ENCODE results near the gene NOS1AP. TPM values are rescaled to one million over a fixed set of nuclear protein-coding genes. Genes with fewer than 3 reads are reported as not detected.
"Not testable (repeated sequence)": the region's sequence is repeated elsewhere in the genome, so short reads cannot be mapped to it uniquely, and the experiment has no call there.

The NOS1AP gene
- polyA plus RNA-seq, 4 donors = 0.89 to 2.1 (median 1.7) TPM

- DNase-seq (no peak), FAIRE-seq (no peak)
- no peaks in the 10 kb centered on the region for H3K9me3 ChIP-seq (ENCODE audit: control insufficient read depth in 2 of 2, insufficient read depth in 1 of 2, low read depth in 1 of 2, low read length in 1 of 2)
- no peak overlapping the region for H3K27ac ChIP-seq (ENCODE audit: low read depth in 1 of 3, low read length in 2 of 3)
- no peaks in the 10 kb centered on the region for H3K27me3 ChIP-seq (ENCODE audit: control insufficient read depth in 3 of 3, insufficient read depth in 3 of 3, low read length in 3 of 3)
- 67 to 73% (median 69%) methylated on average over 5 of the region's 5 CpGs for WGBS, 3 donors
- no peaks in the 10 kb centered on the region for H3K4me1 ChIP-seq (ENCODE audit: control insufficient read depth in 3 of 3, insufficient read depth in 2 of 3, low read depth in 1 of 3, low read length in 2 of 3)
- H3K36me3 ChIP-seq (ENCODE audit: control insufficient read depth in 3 of 3, insufficient read depth in 2 of 3, low read depth in 1 of 3, low read length in 3 of 3) = no peaks in the 10 kb centered on the region
- H3K4me3 ChIP-seq (ENCODE audit: low read depth in 1 of 3, low read length in 3 of 3) = no peak overlapping the region
Observed at GRCh38 chr1:162404550-162405160, 335.2 kb downstream of the NOS1AP start.

GRCh38 chr1:162405800-162406199, 336.3 kb downstream of the NOS1AP start:
- WGBS, 3 donors = 56 to 67% (median 62%) methylated on average over 5 of the region's 5 CpGs
- no peak overlapping the region for H3K27ac ChIP-seq (ENCODE audit: low read depth in 1 of 3, low read length in 2 of 3)
- FAIRE-seq = no peak

DNA sequence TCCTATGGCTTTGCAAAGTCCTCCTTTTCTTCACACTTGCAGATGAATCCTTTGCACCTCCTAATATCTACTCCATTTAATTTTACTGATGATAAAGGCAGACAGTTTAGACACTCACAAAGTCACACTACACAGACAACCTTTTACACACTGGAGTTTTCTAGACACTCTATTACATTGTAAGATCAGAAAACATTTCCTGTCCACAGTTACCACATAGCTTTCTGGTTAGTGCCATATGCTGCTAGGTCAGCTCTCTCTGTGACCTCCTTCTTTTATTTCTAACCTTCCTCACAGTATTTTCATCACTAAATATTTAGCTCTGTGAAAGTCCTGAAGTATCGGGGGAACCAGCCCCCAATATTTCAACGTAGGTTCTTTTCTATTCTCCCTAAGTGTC, 337.3 kb downstream of the NOS1AP start:
- Histone ChIP-seq H3K9me3 (ENCODE audit: control insufficient read depth in 2 of 2, insufficient read depth in 1 of 2, low read depth in 1 of 2, low read length in 1 of 2) (no peaks in the 10 kb centered on the region), H3K4me3 (ENCODE audit: low read depth in 1 of 3, low read length in 3 of 3) (no peak overlapping the region), H3K36me3 (ENCODE audit: control insufficient read depth in 3 of 3, insufficient read depth in 2 of 3, low read depth in 1 of 3, low read length in 3 of 3) (no peaks in the 10 kb centered on the region), H3K27ac (ENCODE audit: low read depth in 1 of 3, low read length in 2 of 3) (no peak overlapping the region), H3K27me3 (ENCODE audit: control insufficient read depth in 3 of 3, insufficient read depth in 3 of 3, low read length in 3 of 3) (no peaks in the 10 kb centered on the region), H3K4me1 (ENCODE audit: control insufficient read depth in 3 of 3, insufficient read depth in 2 of 3, low read depth in 1 of 3, low read length in 2 of 3) (no peaks in the 10 kb centered on the region)
- no peak for DNase-seq
- WGBS, 3 donors = 91 to 95% (median 92%) methylated on average over 2 of the region's 2 CpGs
- FAIRE-seq = no peak

More at GRCh38 chr1:162405800-162406199, 336.3 kb downstream of the NOS1AP start:
- DNase-seq = no peak
- Histone ChIP-seq H3K4me3 (ENCODE audit: low read depth in 1 of 3, low read length in 3 of 3) (no peak overlapping the region), H3K9me3 (ENCODE audit: control insufficient read depth in 2 of 2, insufficient read depth in 1 of 2, low read depth in 1 of 2, low read length in 1 of 2) (no peaks in the 10 kb centered on the region), H3K4me1 (ENCODE audit: control insufficient read depth in 3 of 3, insufficient read depth in 2 of 3, low read depth in 1 of 3, low read length in 2 of 3) (no peaks in the 10 kb centered on the region), H3K27me3 (ENCODE audit: control insufficient read depth in 3 of 3, insufficient read depth in 3 of 3, low read length in 3 of 3) (no peaks in the 10 kb centered on the region), H3K36me3 (ENCODE audit: control insufficient read depth in 3 of 3, insufficient read depth in 2 of 3, low read depth in 1 of 3, low read length in 3 of 3) (no peaks in the 10 kb centered on the region)

- H3K4me1 ChIP-seq (ENCODE audit: control insufficient read depth in 3 of 3, insufficient read depth in 2 of 3, low read depth in 1 of 3, low read length in 2 of 3) = no peaks in the 10 kb centered on the region
- no peaks in the 10 kb centered on the region for H3K9me3 ChIP-seq (ENCODE audit: control insufficient read depth in 2 of 2, insufficient read depth in 1 of 2, low read depth in 1 of 2, low read length in 1 of 2)
- 96 to 97% (median 97%) methylated on average over 1 of the region's 1 CpG for WGBS, 3 donors
- H3K36me3 ChIP-seq (ENCODE audit: control insufficient read depth in 3 of 3, insufficient read depth in 2 of 3, low read depth in 1 of 3, low read length in 3 of 3) = no peaks in the 10 kb centered on the region
- no peaks in the 10 kb centered on the region for H3K27me3 ChIP-seq (ENCODE audit: control insufficient read depth in 3 of 3, insufficient read depth in 3 of 3, low read length in 3 of 3)
- FAIRE-seq (no peak), DNase-seq (no peak)
- H3K27ac ChIP-seq (ENCODE audit: low read depth in 1 of 3, low read length in 2 of 3) = no peak overlapping the region
- no peak overlapping the region for H3K4me3 ChIP-seq (ENCODE audit: low read depth in 1 of 3, low read length in 3 of 3)
Observed at GRCh38 chr1:162407539-162407938, 338.0 kb downstream of the NOS1AP start.

- H3K27ac ChIP-seq (ENCODE audit: low read depth in 1 of 3, low read length in 2 of 3) = no peak within 1 kb of the TSS
- 83 to 88% (median 85%) methylated on average over 3 of the region's 3 CpGs for WGBS, 3 donors
- DNase-seq = no peak
- no peak for FAIRE-seq
- no peaks in the 10 kb centered on the region for H3K27me3 ChIP-seq (ENCODE audit: control insufficient read depth in 3 of 3, insufficient read depth in 3 of 3, low read length in 3 of 3)
- no peak within 1 kb of the TSS for H3K4me3 ChIP-seq (ENCODE audit: low read depth in 1 of 3, low read length in 3 of 3)
- H3K9me3 ChIP-seq (ENCODE audit: control insufficient read depth in 2 of 2, insufficient read depth in 1 of 2, low read depth in 1 of 2, low read length in 1 of 2) = peaks cover 0 to 3% of the 10 kb centered on the region in 2 donors
- H3K4me1 ChIP-seq (ENCODE audit: control insufficient read depth in 3 of 3, insufficient read depth in 2 of 3, low read depth in 1 of 3, low read length in 2 of 3) = no peaks in the 10 kb centered on the region
- no peaks in the 10 kb centered on the region for H3K36me3 ChIP-seq (ENCODE audit: control insufficient read depth in 3 of 3, insufficient read depth in 2 of 3, low read depth in 1 of 3, low read length in 3 of 3)
Observed at GRCh38 chr1:162412002-162412401, 342.5 kb downstream of the NOS1AP start, which contains the start of gene SH2D1B. TSS of gene SH2D1B (minus strand) at chr1:162412136. CDS start at chr1:162412016, 120 bp downstream.

- Histone ChIP-seq H3K4me3 (ENCODE audit: low read depth in 1 of 3, low read length in 3 of 3) (no peak overlapping the region), H3K4me1 (ENCODE audit: control insufficient read depth in 3 of 3, insufficient read depth in 2 of 3, low read depth in 1 of 3, low read length in 2 of 3) (peaks cover 0 to 5% (median 0%) of the 10 kb centered on the region in 3 donors), H3K9me3 (ENCODE audit: control insufficient read depth in 2 of 2, insufficient read depth in 1 of 2, low read depth in 1 of 2, low read length in 1 of 2) (peaks cover 0 to 3% of the 10 kb centered on the region in 2 donors), H3K36me3 (ENCODE audit: control insufficient read depth in 3 of 3, insufficient read depth in 2 of 3, low read depth in 1 of 3, low read length in 3 of 3) (no peaks in the 10 kb centered on the region), H3K27me3 (ENCODE audit: control insufficient read depth in 3 of 3, insufficient read depth in 3 of 3, low read length in 3 of 3) (no peaks in the 10 kb centered on the region), H3K27ac (ENCODE audit: low read depth in 1 of 3, low read length in 2 of 3) (no peak overlapping the region)
- DNase-seq (no peak), FAIRE-seq (no peak)
Observed at GRCh38 chr1:162416215-162416614, 346.7 kb downstream of the NOS1AP start.

DNA sequence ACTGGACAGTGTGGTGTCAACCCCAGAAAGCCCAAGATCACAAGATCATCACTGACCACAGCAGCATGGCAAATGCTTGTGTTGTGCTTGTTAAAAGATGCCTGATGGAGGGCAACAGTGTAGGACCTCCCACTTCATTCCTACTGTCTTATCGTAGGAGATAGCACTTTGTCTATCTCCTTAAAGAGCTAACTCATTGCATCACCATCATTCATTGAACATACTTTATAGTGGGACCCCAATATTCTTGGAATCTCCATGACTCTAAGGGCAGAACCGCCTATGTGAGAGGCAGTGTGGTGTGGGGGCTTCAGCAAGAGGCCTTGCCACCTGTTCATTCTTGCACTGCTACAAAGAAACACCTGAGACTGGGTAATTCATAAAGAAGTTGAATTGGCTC, 347.4 kb downstream of the NOS1AP start:
- Histone ChIP-seq H3K4me3 (ENCODE audit: low read depth in 1 of 3, low read length in 3 of 3) (no peak overlapping the region), H3K27me3 (ENCODE audit: control insufficient read depth in 3 of 3, insufficient read depth in 3 of 3, low read length in 3 of 3) (no peaks in the 10 kb centered on the region), H3K36me3 (ENCODE audit: control insufficient read depth in 3 of 3, insufficient read depth in 2 of 3, low read depth in 1 of 3, low read length in 3 of 3) (no peaks in the 10 kb centered on the region), H3K4me1 (ENCODE audit: control insufficient read depth in 3 of 3, insufficient read depth in 2 of 3, low read depth in 1 of 3, low read length in 2 of 3) (peaks cover 0 to 5% (median 3%) of the 10 kb centered on the region in 3 donors), H3K27ac (ENCODE audit: low read depth in 1 of 3, low read length in 2 of 3) (no peak overlapping the region), H3K9me3 (ENCODE audit: control insufficient read depth in 2 of 2, insufficient read depth in 1 of 2, low read depth in 1 of 2, low read length in 1 of 2) (peaks cover 0 to 3% of the 10 kb centered on the region in 2 donors)
- DNase-seq (no peak), FAIRE-seq (no peak)
- WGBS, 3 donors = 87 to 95% (median 94%) methylated on average over 2 of the region's 2 CpGs

- WGBS, 3 donors = 92 to 94% (median 93%) methylated on average over 7 of the region's 7 CpGs
Observed at GRCh38 chr1:162417650-162418049, 348.2 kb downstream of the NOS1AP start.

DNA sequence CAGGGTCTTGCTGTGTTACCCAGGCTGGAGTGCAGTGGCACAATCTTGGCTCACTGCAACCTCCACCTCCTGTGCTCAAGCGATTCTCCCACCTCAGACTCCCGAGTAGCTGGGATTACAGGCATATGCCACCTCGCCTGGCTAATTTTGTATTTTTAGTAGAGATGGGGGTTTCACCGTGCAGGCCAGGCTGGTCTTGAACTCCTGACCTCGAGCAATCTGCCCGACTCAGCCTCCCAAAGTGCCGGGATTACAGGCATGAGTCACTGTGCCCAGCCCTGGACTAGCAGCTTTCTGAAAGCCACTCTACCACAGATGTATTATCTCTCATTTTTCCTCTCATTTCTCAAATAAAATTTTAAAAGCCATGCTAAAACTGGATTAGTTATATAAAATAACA, 349.1 kb downstream of the NOS1AP start:
- DNase-seq = peak in 1 of 2 donors; percentile 63
- not testable (repeated sequence) for H3K9me3 ChIP-seq (ENCODE audit: control insufficient read depth in 2 of 2, insufficient read depth in 1 of 2, low read depth in 1 of 2, low read length in 1 of 2); H3K4me3 ChIP-seq (ENCODE audit: low read depth in 1 of 3, low read length in 3 of 3); FAIRE-seq; H3K4me1 ChIP-seq (ENCODE audit: control insufficient read depth in 3 of 3, insufficient read depth in 2 of 3, low read depth in 1 of 3, low read length in 2 of 3); H3K27me3 ChIP-seq (ENCODE audit: control insufficient read depth in 3 of 3, insufficient read depth in 3 of 3, low read length in 3 of 3); H3K36me3 ChIP-seq (ENCODE audit: control insufficient read depth in 3 of 3, insufficient read depth in 2 of 3, low read depth in 1 of 3, low read length in 3 of 3)
- peak overlapping the region; percentile 48 to 77 (median 58) for H3K27ac ChIP-seq (ENCODE audit: low read depth in 1 of 3, low read length in 2 of 3)
- 43 to 73% (median 55%) methylated on average over 7 of the region's 7 CpGs for WGBS, 3 donors

More at GRCh38 chr1:162417650-162418049, 348.2 kb downstream of the NOS1AP start:
- Histone ChIP-seq H3K36me3 (ENCODE audit: control insufficient read depth in 3 of 3, insufficient read depth in 2 of 3, low read depth in 1 of 3, low read length in 3 of 3) (no peaks in the 10 kb centered on the region), H3K27me3 (ENCODE audit: control insufficient read depth in 3 of 3, insufficient read depth in 3 of 3, low read length in 3 of 3) (no peaks in the 10 kb centered on the region), H3K27ac (ENCODE audit: low read depth in 1 of 3, low read length in 2 of 3) (no peak overlapping the region), H3K9me3 (ENCODE audit: control insufficient read depth in 2 of 2, insufficient read depth in 1 of 2, low read depth in 1 of 2, low read length in 1 of 2) (peaks cover 0 to 3% of the 10 kb centered on the region in 2 donors), H3K4me1 (ENCODE audit: control insufficient read depth in 3 of 3, insufficient read depth in 2 of 3, low read depth in 1 of 3, low read length in 2 of 3) (peaks cover 0 to 7% (median 3%) of the 10 kb centered on the region in 3 donors), H3K4me3 (ENCODE audit: low read depth in 1 of 3, low read length in 3 of 3) (no peak overlapping the region)
- DNase-seq (no peak), FAIRE-seq (no peak)
